ENCODE results near the gene CEP55. TPM values are rescaled to one million over a fixed set of nuclear protein-coding genes. Genes with fewer than 3 reads are reported as not detected.

The CEP55 gene
- total RNA-seq, 1 experiment from 2014 or later: 62.6 TPM

GRCh38 chr10:93572606-93573005, 76.2 kb downstream of the CEP55 start:
- POLR2A ChIA-PET (ENCODE audit: unreplicated experiment): no interaction called here
- CTCF ChIA-PET: no interaction called here
- no peak overlapping the region for H3K4me2 ChIP-seq (ENCODE audit: low read length)
- no peak overlapping the region for H3K27ac ChIP-seq (ENCODE audit: low read length)
- H2AFZ ChIP-seq (ENCODE audit: low read length): no peak overlapping the region
- H3F3A ChIP-seq (ENCODE audit: low read length, unreplicated experiment): peaks cover 8% of the 10 kb centered on the region
- TF ChIP-seq CTCF (conservative IDR thresholded peaks at IDR 0.05; ENCODE audit: low read depth, low read length): no peak
- no peak for TF ChIP-seq EZH2phosphoT487 (IDR thresholded peaks at IDR 0.05; ENCODE audit: borderline replicate concordance, low read length)
- no TSS peak for BruUV-seq (replicated peaks)
- H3K79me2 ChIP-seq (ENCODE audit: low read length): no peaks in the 10 kb centered on the region
- ATAC-seq (no peak), DNase-seq (no peak)
- H4K20me1 ChIP-seq (ENCODE audit: low read length): no peaks in the 10 kb centered on the region
- no peaks in the 10 kb centered on the region for H3K9me2 ChIP-seq (replicated peaks; ENCODE audit: low read length)
- intact Hi-C loops (cut with micrococcal nuclease): no loop called here
- H3K4me1 ChIP-seq (ENCODE audit: insufficient read depth, low read length): peaks cover 16% of the 10 kb centered on the region
- no peaks in the 10 kb centered on the region for H3K27me3 ChIP-seq (ENCODE audit: low read length)
- H3K9ac ChIP-seq (ENCODE audit: low read length): no peak overlapping the region
- 0 out of 2 replicates have a peak, but pooled peaks cover 7% of the 10 kb centered on the region for H3K9me3 ChIP-seq (ENCODE audit: low read length)
- H3K36me3 ChIP-seq (ENCODE audit: low read depth, low read length): 0 out of 2 replicates have a peak, but pooled peaks cover 2% of the 10 kb centered on the region
- no peak overlapping the region for H3K4me3 ChIP-seq (ENCODE audit: low read length)

GRCh38 chr10:93573051-93573909, 76.9 kb downstream of the CEP55 start:
- DNase-seq: no peak
- ATAC-seq: no peak
- no peak overlapping the region for H3K4me3 ChIP-seq (ENCODE audit: low read length)
- intact Hi-C loops (cut with micrococcal nuclease): no loop called here
- CTCF ChIA-PET: no interaction called here
- no peaks in the 10 kb centered on the region for H3K79me2 ChIP-seq (ENCODE audit: low read length)
- 0 out of 2 replicates have a peak, but pooled peaks cover 2% of the 10 kb centered on the region for H3K36me3 ChIP-seq (ENCODE audit: low read depth, low read length)
- H3K4me1 ChIP-seq (ENCODE audit: insufficient read depth, low read length): peaks cover 23% of the 10 kb centered on the region
- no peaks in the 10 kb centered on the region for H3K9me2 ChIP-seq (replicated peaks; ENCODE audit: low read length)
- H3K27ac ChIP-seq (ENCODE audit: low read length): no peak overlapping the region
- POLR2A ChIA-PET (ENCODE audit: unreplicated experiment): no interaction called here
- H2AFZ ChIP-seq (ENCODE audit: low read length): no peak overlapping the region
- no peaks in the 10 kb centered on the region for H4K20me1 ChIP-seq (ENCODE audit: low read length)
- 0 out of 2 replicates have a peak, but pooled peaks cover 7% of the 10 kb centered on the region for H3K9me3 ChIP-seq (ENCODE audit: low read length)
- TF ChIP-seq CTCF (conservative IDR thresholded peaks at IDR 0.05; ENCODE audit: low read depth, low read length) (no peak), EZH2 (IDR thresholded peaks at IDR 0.05; ENCODE audit: low read length, unreplicated experiment) (no peak), EZH2phosphoT487 (IDR thresholded peaks at IDR 0.05; ENCODE audit: borderline replicate concordance, low read length) (no peak)
- H3F3A ChIP-seq (ENCODE audit: low read length, unreplicated experiment): peaks cover 12% of the 10 kb centered on the region
- no peaks in the 10 kb centered on the region for H3K27me3 ChIP-seq (ENCODE audit: low read length)
- H3K9ac ChIP-seq (ENCODE audit: low read length): no peak overlapping the region
- no peak overlapping the region for H3K4me2 ChIP-seq (ENCODE audit: low read length)
- BruUV-seq (replicated peaks): no TSS peak

GRCh38 chr10:93573924-93574323, 77.5 kb downstream of the CEP55 start:
- H3K4me3 ChIP-seq (ENCODE audit: low read length): no peak overlapping the region
- H3K9me3 ChIP-seq (ENCODE audit: low read length): 0 out of 2 replicates have a peak, but pooled peaks cover 7% of the 10 kb centered on the region
- no peak overlapping the region for H3K27ac ChIP-seq (ENCODE audit: low read length)
- DNase-seq: no peak
- H3K4me1 ChIP-seq (ENCODE audit: insufficient read depth, low read length): peaks cover 29% of the 10 kb centered on the region
- ChIA-PET POLR2A (ENCODE audit: unreplicated experiment) (no interaction called here), CTCF (no interaction called here)
- BruUV-seq (replicated peaks): no TSS peak
- no peak for TF ChIP-seq EZH2phosphoT487 (IDR thresholded peaks at IDR 0.05; ENCODE audit: borderline replicate concordance, low read length)
- TF ChIP-seq CTCF (conservative IDR thresholded peaks at IDR 0.05; ENCODE audit: low read depth, low read length): no peak
- TF ChIP-seq EZH2 (IDR thresholded peaks at IDR 0.05; ENCODE audit: low read length, unreplicated experiment): no peak
- H3K27me3 ChIP-seq (ENCODE audit: low read length): no peaks in the 10 kb centered on the region
- no peak for ATAC-seq
- 0 out of 2 replicates have a peak, but pooled peaks cover 2% of the 10 kb centered on the region for H3K36me3 ChIP-seq (ENCODE audit: low read depth, low read length)
- no peak overlapping the region for H2AFZ ChIP-seq (ENCODE audit: low read length)
- no peaks in the 10 kb centered on the region for H4K20me1 ChIP-seq (ENCODE audit: low read length)
- no peaks in the 10 kb centered on the region for H3K9me2 ChIP-seq (replicated peaks; ENCODE audit: low read length)
- no peaks in the 10 kb centered on the region for H3K79me2 ChIP-seq (ENCODE audit: low read length)
- H3F3A ChIP-seq (ENCODE audit: low read length, unreplicated experiment): peaks cover 12% of the 10 kb centered on the region
- intact Hi-C loops (cut with micrococcal nuclease): no loop called here
- H3K9ac ChIP-seq (ENCODE audit: low read length): no peak overlapping the region
- H3K4me2 ChIP-seq (ENCODE audit: low read length): no peak overlapping the region
